ENCODE measurements around the gene KIF5B. TPM values are rescaled to one million over a fixed set of nuclear protein-coding genes. Genes with fewer than 3 reads are reported as not detected.

KIF5B gene
- total and polyA plus RNA-seq, 2 donors (not counting 3 experiments of a cell fraction or from before 2014, with no cell fraction given) = 24.7 to 159 TPM

GRCh38 chr10:32065856-32066255 is 9.6 kb upstream of the KIF5B start:
- no peaks in the 10 kb centered on the region for H3K27me3 ChIP-seq (ENCODE audit: control insufficient read depth in 2 of 2, insufficient read depth in 2 of 2, low read length in 2 of 2)
- H3K9me3 ChIP-seq (replicated peaks; ENCODE audit: control insufficient read depth, insufficient read depth, low read length) = no peaks in the 10 kb centered on the region
- intact Hi-C loops (cut with micrococcal nuclease) = no loop called here
- TF ChIP-seq POLR2A (IDR thresholded peaks at IDR 0.05; ENCODE audit: low read depth, low read length) (no peak), MYC (IDR thresholded peaks at IDR 0.05; ENCODE audit: low read depth, low read length) (no peak), EZH2 (IDR thresholded peaks at IDR 0.05; ENCODE audit: borderline replicate concordance, low read depth, low read length, severe bottlenecking) (no peak)
- H3K4me3 ChIP-seq (replicated peaks in 1 of 3; ENCODE audit: insufficient read depth in 1 of 3, low read depth in 1 of 3, low read length in 3 of 3) = no peak overlapping the region
- BruUV-seq (replicated peaks) = no TSS peak
- H4K20me1 ChIP-seq (replicated peaks; ENCODE audit: control insufficient read depth, extremely low read depth, insufficient read depth, low read length) = no peaks in the 10 kb centered on the region
- CTCF ChIA-PET = no interaction called here
- DNase-seq (ENCODE audit: low read depth, low spot score) = no peak
- no peak for FAIRE-seq
- POLR2A ChIA-PET = no interaction called here
- H3K9ac ChIP-seq (replicated peaks; ENCODE audit: extremely low read depth, insufficient read depth, low read length) = no peak overlapping the region
- H2AFZ ChIP-seq (ENCODE audit: low read depth, low read length) = no peak overlapping the region
- H3K4me1 ChIP-seq (ENCODE audit: control insufficient read depth, extremely low read depth, insufficient read depth, low read length) = no peaks in the 10 kb centered on the region
- H3K36me3 ChIP-seq (ENCODE audit: control insufficient read depth in 2 of 2, extremely low read depth in 1 of 2, insufficient read depth in 2 of 2, low read length in 2 of 2) = no peaks in the 10 kb centered on the region
- H3K79me2 ChIP-seq (ENCODE audit: control insufficient read depth, insufficient read depth, low read length) = no peaks in the 10 kb centered on the region
- dilution Hi-C loops (cut with MboI; ENCODE audit: extremely low pct_ligation_motif_present, low sequenced_read_pairs) = no loop called here
- no peak overlapping the region for H3K27ac ChIP-seq (ENCODE audit: insufficient read depth, low read depth, low read length)
- H3K9me1 ChIP-seq (replicated peaks; ENCODE audit: control insufficient read depth, extremely low read depth, insufficient read depth, low read length) = no peaks in the 10 kb centered on the region
- H3K4me2 ChIP-seq (ENCODE audit: insufficient read depth, low read length) = no peak overlapping the region

GRCh38 chr10:32061440-32061839 is 5.2 kb upstream of the KIF5B start:
- CTCF ChIA-PET = interaction anchor here (0.9 kb wide), 1 partner anchor 94 kb away, joined by 3 read pairs; no protein-coding TSS in a partner anchor
- Histone ChIP-seq H4K20me1 (replicated peaks; ENCODE audit: control insufficient read depth, extremely low read depth, insufficient read depth, low read length) (no peaks in the 10 kb centered on the region), H2AFZ (ENCODE audit: low read depth, low read length) (no peak overlapping the region), H3K4me3 (replicated peaks in 1 of 3; ENCODE audit: insufficient read depth in 1 of 3, low read depth in 1 of 3, low read length in 3 of 3) (no peak overlapping the region), H3K4me2 (ENCODE audit: insufficient read depth, low read length) (no peak overlapping the region), H3K9me1 (replicated peaks; ENCODE audit: control insufficient read depth, extremely low read depth, insufficient read depth, low read length) (no peaks in the 10 kb centered on the region), H3K27ac (ENCODE audit: insufficient read depth, low read depth, low read length) (no peak overlapping the region), H3K4me1 (ENCODE audit: control insufficient read depth, extremely low read depth, insufficient read depth, low read length) (peaks cover 4% of the 10 kb centered on the region), H3K79me2 (ENCODE audit: control insufficient read depth, insufficient read depth, low read length) (no peaks in the 10 kb centered on the region), H3K9ac (replicated peaks; ENCODE audit: extremely low read depth, insufficient read depth, low read length) (no peak overlapping the region), H3K27me3 (ENCODE audit: control insufficient read depth in 2 of 2, insufficient read depth in 2 of 2, low read length in 2 of 2) (no peaks in the 10 kb centered on the region), H3K36me3 (ENCODE audit: control insufficient read depth in 2 of 2, extremely low read depth in 1 of 2, insufficient read depth in 2 of 2, low read length in 2 of 2) (no peaks in the 10 kb centered on the region), H3K9me3 (replicated peaks; ENCODE audit: control insufficient read depth, insufficient read depth, low read length) (no peaks in the 10 kb centered on the region)
- dilution Hi-C loops (cut with MboI; ENCODE audit: extremely low pct_ligation_motif_present, low sequenced_read_pairs) = no loop called here
- FAIRE-seq (no peak), DNase-seq (ENCODE audit: low read depth, low spot score) (no peak)
- POLR2A ChIA-PET = no interaction called here
- no TSS peak for BruUV-seq (replicated peaks)
- intact Hi-C loops (cut with micrococcal nuclease) = no loop called here
- TF ChIP-seq EZH2 (IDR thresholded peaks at IDR 0.05; ENCODE audit: borderline replicate concordance, low read depth, low read length, severe bottlenecking) = no peak
- TF ChIP-seq POLR2A (IDR thresholded peaks at IDR 0.05; ENCODE audit: low read depth, low read length) = no peak
- TF ChIP-seq JUN (IDR thresholded peaks at IDR 0.05; ENCODE audit: borderline replicate concordance, insufficient read depth, insufficient read length, low read depth) = no peak
- TF ChIP-seq CTCF (IDR thresholded peaks at IDR 0.05; ENCODE audit: extremely low read depth in 1 of 2, insufficient read depth in 1 of 2, low read depth in 1 of 2, low read length in 2 of 2) = no peak
- TF ChIP-seq POLR2AphosphoS5 (IDR thresholded peaks at IDR 0.05; ENCODE audit: insufficient read depth, low read depth, low read length) = no peak
- no peak for TF ChIP-seq MYC (IDR thresholded peaks at IDR 0.05; ENCODE audit: low read depth, low read length)
- TF ChIP-seq GATA2 (IDR thresholded peaks at IDR 0.05; ENCODE audit: insufficient read depth, insufficient read length, low read depth, low read length) = no peak
- TF ChIP-seq FOS (IDR thresholded peaks at IDR 0.05; ENCODE audit: borderline replicate concordance, insufficient read depth, low read length) = no peak
- no peak for TF ChIP-seq MAX (IDR thresholded peaks at IDR 0.05; ENCODE audit: insufficient read depth, insufficient read length)
